SK-N-MC (cell line): ENCODE data around the gene TEDC2.

ENCODE experiments used
- EZH2 ChIP-seq: fragments of 200-600 bp; sonication (generic); IDR thresholded peaks from one replicate; pipeline ENCODE4 v1.6.1; 2017; ENCODE audit warnings: antibody characterized with exemption
- FOXP2 ChIP-seq: optimal IDR thresholded peaks from 2 replicates; pipeline ENCODE3; 2011; ENCODE audit warnings: mild to moderate bottlenecking, moderate library complexity; ENCODE audit not compliant: insufficient read depth; ENCODE audit errors: extremely low read length, control extremely low read depth
- POLR2AphosphoS5 ChIP-seq: IDR thresholded peaks from 2 replicates; pipeline ENCODE4 v1.6.1; 2012; ENCODE audit warnings: mild to moderate bottlenecking, low read depth, low read length, borderline replicate concordance

DNA sequence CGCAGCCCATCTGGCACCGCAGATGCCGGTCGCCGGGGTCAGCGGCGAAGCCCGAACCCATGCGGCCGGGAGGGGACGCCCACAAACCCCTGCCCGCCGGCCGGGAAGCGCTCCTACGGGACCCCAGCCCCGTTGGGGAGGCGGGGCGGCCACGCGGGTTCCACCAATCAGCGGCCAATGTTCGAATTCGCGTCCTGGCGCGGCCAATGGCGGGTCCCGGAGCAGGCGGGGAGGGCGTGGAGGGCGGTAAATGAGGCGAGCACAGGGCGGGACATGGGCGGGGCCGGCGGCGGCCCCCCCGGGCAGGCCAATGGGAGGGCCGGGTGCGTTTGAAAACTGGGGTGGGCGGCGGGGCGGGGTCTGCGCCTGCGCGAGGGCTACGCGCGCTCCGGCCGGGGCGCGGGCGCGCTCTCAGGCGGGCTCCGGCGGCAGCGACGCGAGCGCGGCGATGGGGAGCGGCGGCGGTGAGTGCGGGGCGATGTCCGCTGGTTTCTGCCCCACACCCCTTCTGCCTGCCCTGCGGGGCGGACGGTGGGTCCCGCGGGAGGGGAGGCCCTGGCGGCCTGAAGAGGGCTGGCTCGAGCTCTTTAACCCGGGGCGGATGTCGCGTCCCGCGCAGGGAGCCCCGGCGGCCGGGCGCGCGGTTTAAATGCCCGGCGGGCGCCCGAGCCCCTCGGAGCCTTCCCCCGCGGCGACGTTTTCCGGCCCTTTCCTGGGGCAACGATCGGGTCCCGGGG lies 30.7 kb upstream of the TEDC2 start, which contains the start of gene CCNF:
- TF ChIP-seq EZH2 = no peak
- peak; percentile 66; the same call in 1 of the 2 replicates for TF ChIP-seq POLR2AphosphoS5
- TF ChIP-seq FOXP2 = no peak
